Activated T-helper 9 cell treated with anti-CD3 and anti-CD28 coated beads, Interleukin-2, amount 50 U/mL, for 16 hours (primary cell): ENCODE data around the gene EFTUD2.
A peak's percentile ranks its signal among the peaks of the same experiment; 100 is the strongest.
"Not testable (repeated sequence)": the region's sequence is repeated elsewhere in the genome, so short reads cannot be mapped to it uniquely, and the experiment has no call there.

Source experiments
- DNase-seq: peaks from one replicate; pipeline ENCODE4 v3.0.0-alpha.2; 2020; ENCODE audit warnings: low read depth

Gene EFTUD2

DNA sequence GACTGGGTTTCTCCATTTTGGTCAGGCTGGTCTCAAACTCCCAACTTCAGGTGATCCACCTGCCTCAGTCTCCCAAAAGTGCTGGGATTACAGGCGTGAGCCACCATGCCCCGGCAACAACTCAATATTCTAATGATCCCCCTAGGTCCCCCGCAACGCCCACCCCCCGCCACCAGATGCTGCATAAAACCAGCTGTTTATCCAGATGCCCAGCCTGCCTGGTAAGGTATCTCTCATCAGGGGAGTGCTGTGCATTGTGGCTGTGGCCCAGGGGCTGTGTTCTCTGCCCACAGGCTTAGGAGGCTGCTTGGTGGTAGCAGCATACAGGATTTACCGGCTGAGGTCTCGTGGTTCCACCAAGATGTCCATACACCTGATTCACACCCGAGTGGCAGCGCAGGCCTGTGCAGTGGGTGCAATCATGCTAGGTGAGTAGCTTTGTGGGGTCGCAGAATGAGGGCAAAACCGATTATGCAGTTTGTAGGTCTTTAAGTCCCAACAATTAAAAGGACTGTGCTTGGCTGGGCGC is 50.2 kb downstream of the EFTUD2 start:
- no peak for DNase-seq

GRCh38 chr17:44848257-44848795 is 50.9 kb downstream of the EFTUD2 start:
- no peak for DNase-seq

- DNase-seq, result no peak
Measured at GRCh38 chr17:44847586-44847985, 51.7 kb downstream of the EFTUD2 start, which contains the start of gene HIGD1B. Gene HIGD1B (plus strand): TSS chr17:44847883. CDS start chr17:44848153, 270 bp downstream.

GRCh38 chr17:44846206-44846605 is 53.0 kb downstream of the EFTUD2 start:
- DNase-seq, result no peak

GRCh38 chr17:44844390-44844830 is 54.8 kb downstream of the EFTUD2 start:
- no peak for DNase-seq

- DNase-seq, result no peak
Measured at GRCh38 chr17:44842748-44843147, 56.5 kb downstream of the EFTUD2 start.

GRCh38 chr17:44840936-44841335 is 58.3 kb downstream of the EFTUD2 start:
- no peak for DNase-seq

DNA sequence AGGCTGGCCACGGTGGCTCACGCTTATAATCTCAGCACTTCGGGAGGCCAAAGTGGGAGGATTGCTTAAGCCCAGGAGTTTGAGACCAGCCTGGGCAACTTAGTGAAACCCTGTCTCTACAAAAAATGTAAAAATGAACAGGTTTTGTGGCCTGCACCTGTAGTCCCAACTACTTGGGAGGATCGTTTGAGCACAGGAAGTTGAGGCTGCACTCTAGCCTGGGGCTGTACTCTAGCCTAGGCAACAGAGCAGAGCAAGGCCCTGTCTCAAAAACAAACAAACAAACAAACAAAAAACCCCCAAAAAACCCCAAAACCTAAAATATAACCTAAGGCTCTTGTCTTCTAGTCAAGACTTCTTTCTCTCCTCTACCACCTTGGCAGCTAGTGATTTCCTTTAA is 59.0 kb downstream of the EFTUD2 start:
- no peak for DNase-seq

DNA sequence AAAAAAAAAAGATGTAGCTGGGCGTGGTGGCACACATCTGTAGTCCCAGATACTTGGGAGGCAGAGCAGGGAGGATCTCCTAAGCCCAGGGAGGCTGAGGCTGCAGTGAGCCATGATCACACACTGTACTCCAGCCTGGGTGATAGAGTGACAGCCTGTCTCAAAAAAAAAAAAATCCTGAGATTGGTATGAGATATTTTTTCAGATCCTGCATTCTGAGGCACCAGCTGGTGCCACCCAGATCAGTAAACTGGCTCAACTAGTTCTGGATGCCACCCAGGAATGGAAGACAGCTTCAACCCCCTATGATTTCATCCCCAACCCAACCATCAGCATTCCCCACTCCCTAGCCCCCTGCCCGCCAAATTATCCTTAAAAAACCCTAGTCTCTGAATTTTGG is 62.0 kb downstream of the EFTUD2 start:
- DNase-seq, result no peak

DNA sequence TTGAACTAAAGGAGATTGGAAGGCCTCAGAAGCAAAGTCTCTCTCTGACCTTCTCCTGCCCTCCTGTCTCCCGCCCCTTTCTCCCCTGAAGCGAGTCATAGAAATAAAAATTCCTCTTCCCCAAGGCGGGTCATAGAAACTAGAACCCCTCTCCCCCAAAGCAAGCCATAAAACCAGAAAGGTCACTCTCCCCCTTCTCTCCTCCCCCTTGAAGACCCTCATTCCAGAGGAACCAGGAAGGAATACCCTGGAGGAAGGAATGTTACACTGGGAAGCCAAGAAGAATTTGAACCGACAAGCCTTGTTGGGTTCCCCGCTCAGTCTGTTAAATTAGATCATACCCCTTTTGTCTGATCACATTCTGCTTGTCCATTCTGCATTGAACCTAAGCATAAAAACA is 66.4 kb downstream of the EFTUD2 start:
- no peak for DNase-seq

DNA sequence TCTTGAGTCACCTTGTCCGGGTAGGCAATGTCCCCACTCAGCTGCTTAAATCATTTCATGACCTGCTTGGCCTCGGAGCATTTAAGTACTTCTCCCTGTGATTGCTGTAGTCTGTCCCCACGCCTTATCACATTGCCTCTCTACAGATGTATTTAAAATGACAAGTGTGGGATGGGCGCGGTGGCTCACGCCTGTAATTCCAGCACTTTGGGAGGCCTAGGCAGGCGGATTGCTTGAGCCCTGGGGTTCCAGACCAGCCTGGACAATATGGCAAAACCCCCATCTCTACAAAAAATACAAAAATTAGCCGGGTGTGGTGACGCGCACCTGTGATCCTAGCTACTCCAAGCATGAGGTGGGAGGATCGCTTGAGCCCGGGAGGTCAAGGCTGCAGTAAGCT is 67.9 kb downstream of the EFTUD2 start:
- no peak for DNase-seq

DNA sequence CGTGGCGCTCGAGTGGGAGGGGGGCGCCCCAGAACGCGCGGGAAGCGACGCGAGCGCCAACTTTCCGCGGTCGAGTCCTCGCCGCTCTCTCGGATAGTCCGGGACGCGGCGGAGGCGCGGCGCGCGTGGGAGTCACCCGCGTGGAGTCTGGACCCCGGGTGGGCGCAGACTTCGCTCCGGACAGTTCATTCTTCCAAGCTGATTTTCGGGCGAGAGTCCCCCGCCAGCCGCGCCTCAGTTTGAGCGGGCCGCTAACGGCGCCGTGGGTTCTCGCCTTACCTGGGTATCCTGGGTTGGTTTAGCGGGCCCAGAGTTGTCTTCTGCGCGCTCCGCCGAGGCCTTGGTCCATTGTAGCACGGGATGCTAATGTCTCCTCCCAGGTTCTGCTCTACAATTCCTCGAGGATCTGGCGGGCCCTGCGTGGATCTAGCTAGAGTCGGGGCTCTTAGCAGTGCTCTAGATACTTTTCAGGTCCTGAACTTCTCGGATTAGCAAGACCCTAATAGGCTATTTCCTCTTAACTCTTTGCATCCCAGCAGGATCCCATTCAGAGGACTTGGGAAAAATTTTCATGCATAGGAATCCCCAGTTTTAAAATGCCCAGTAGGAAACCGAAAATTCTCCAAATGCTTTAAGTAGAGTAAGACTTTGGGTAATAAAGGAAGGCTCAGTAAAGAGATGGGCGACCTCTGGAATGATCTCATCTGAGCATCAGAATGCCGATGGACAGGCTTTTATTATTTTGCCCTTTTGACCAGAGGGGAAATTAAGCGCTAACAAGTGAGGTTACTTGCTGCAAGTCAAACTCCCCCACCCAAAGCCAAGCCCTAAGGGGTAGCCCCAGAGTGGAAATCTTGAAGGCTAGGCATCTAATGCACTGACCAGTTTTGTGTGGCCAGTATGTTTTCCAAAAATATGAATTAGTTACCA is 68.6 kb downstream of the EFTUD2 start:
- peak; percentile 1 for DNase-seq

DNA sequence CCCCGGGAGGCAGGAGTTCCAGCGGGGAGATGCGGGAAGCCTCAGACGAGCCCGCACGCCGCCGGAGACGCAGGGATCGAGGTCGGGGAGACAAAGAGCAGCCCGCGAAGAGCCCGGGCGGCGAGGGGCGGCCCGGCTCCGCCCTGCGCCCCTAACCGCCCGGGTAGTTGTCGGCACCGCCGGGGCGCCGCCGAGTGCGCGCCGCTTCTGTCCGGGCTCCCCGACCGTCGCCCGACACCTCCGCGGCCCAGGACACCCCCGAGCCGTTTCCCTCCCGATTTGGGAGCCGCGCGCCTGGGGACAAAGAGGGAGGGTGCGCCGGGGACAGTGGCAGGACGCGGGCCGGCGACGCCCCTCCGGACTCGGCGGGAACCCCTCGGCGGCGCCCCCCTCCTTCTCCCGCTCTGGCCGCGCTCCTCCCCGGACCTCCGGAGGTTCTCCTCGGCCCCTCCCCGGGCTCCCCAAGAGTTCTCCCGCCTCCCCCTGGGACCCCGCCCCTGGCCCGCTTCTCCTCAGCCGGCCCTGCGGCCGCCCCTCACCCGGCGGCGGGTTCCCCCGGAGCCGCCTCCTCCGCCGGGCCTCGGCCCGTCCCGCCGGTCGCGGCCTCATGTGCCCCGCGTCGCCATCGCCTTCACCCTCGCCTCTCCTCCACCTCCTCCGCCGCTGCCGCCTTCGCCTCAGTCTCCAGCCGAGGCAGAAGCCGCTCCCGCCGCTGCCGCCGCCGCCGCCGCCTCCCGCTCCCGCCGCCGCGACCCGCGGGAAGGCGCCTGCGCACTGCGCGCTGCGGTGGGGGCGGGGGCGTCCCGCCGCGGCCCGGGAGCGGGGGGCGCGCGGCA is 69.5 kb downstream of the EFTUD2 start, which contains the start of gene GJC1:
TSS of gene GJC1 (minus strand) at position 765 of the 836 bp plus-strand sequence. CDS start 24,470 bp downstream, outside the sequence.
- peak; percentile 5 for DNase-seq

DNA sequence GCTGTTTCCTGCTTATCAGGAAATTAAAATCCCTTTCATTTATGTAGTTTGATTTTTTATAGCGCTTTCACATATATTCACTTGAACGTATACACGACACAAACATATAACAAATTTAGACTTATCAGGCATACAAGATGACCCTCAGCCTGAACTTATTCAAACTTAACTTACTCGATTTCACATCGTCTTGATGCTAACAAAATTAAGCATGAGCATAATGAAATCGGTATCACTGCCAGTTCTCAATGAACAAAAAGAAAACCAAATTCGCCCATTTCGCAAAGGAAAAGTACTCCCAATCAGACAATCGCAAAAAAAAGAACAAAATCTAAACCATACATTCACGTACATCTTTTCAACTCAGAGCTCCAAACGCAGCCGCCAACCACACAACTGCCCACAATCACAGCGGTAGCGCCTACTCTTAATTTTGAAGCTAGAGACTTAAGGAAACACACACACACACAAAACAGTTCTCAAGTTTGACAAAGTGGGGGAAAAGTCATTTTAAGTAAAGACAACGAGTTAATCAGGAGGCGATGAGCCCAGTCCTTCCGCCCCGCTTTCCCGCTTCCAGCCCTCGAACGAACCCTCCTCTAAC is 70.2 kb downstream of the EFTUD2 start:
- no peak for DNase-seq

GRCh38 chr17:44827863-44828262 is 71.4 kb downstream of the EFTUD2 start:
- no peak for DNase-seq

DNA sequence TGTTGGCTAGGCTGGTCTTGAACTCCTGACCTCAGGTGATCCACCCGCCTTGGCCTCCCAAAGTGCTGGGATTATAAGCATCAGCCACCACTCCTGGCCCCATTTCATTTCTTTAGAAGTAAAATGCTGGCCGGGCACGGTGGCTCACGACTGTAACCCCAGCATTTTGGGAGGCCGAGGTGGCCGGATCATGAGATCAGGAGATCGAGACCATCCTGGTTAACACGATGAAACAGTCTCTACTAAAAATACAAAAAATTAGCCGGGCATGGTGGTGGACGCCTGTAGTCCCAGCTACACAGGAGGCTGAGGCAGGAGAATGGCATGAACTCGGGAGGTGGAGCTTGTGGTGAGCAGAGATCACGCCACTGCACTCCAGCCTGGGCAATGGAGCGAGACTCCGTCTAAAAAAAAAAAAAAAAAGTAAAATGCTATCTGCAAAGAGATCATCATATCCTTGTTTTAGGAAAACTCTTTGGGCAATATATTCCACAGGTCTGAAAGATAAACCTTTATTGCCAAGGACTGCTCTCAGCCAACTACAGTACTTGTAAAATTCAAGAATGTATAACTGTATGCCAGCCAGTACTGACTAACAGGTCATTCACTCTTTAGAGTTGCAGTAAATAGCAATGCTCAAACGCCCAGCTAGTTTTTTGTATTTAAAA is 73.0 kb downstream of the EFTUD2 start:
- no peak for DNase-seq

GRCh38 chr17:44825236-44825635 is 74.0 kb downstream of the EFTUD2 start:
- DNase-seq, result not testable (repeated sequence)

- no peak for DNase-seq
Measured at GRCh38 chr17:44820631-44821212, 78.5 kb downstream of the EFTUD2 start.

- DNase-seq, result not testable (repeated sequence)
Measured at GRCh38 chr17:44818508-44818907, 80.7 kb downstream of the EFTUD2 start.

- no peak for DNase-seq
Measured at GRCh38 chr17:44812263-44812662, 87.0 kb downstream of the EFTUD2 start.
